Astrocyte (in vitro differentiated cells and primary cell): ENCODE results near the gene FHIT. TPM values are rescaled to one million over a fixed set of nuclear protein-coding genes. Genes with fewer than 3 reads are reported as not detected.

Experiments
- DNase-seq: peaks from one replicate; pipeline ENCODE4 v3.0.0-alpha.2; 2010; ENCODE audit warnings: low read depth
- FAIRE-seq: peaks from 2 replicates; lab custom pipeline; 2011; peaks lifted over from hg19 to GRCh38; lab: Jason Lieb, UNC
- H2AFZ ChIP-seq: 2 replicates; pipeline ENCODE4 v1.6.0; 2012; ENCODE audit warnings: low read depth, low read length, inconsistent platforms
- H3K27ac ChIP-seq: 2 replicates; pipeline ENCODE4 v1.5.1; 2011; ENCODE audit warnings: low read depth, low read length, inconsistent platforms
- H3K27me3 ChIP-seq: 2 replicates; pipeline ENCODE4 v1.6.0; 2011; ENCODE audit warnings: low read length, inconsistent platforms; ENCODE audit not compliant: insufficient read depth
- H3K36me3 ChIP-seq: 2 replicates; pipeline ENCODE4 v1.5.1; 2011; ENCODE audit warnings: low read length, inconsistent platforms; ENCODE audit not compliant: insufficient read depth
- H3K4me1 ChIP-seq: 2 replicates; pipeline ENCODE4 v1.5.1; 2011; ENCODE audit warnings: low read length, inconsistent platforms; ENCODE audit not compliant: insufficient read depth
- H3K4me2 ChIP-seq: 2 replicates; pipeline ENCODE4 v1.6.0; 2012; ENCODE audit warnings: low read length, inconsistent platforms
- H3K4me3 ChIP-seq: 2 replicates; pipeline ENCODE4 v1.5.1; 2011; ENCODE audit warnings: low read depth, mild to moderate bottlenecking, low read length, inconsistent platforms; ENCODE audit not compliant: insufficient read depth
- H3K79me2 ChIP-seq: 2 replicates; pipeline ENCODE4 v1.6.0; 2012; ENCODE audit warnings: mild to moderate bottlenecking, low read length, inconsistent platforms; ENCODE audit not compliant: insufficient read depth
- H3K9ac ChIP-seq: 2 replicates; pipeline ENCODE4 v1.6.0; 2012; ENCODE audit warnings: mild to moderate bottlenecking, low read length, inconsistent platforms
- H3K9me3 ChIP-seq: 2 replicates; pipeline ENCODE4 v1.5.1; 2012; ENCODE audit warnings: low read depth, mild to moderate bottlenecking, low read length, inconsistent platforms; ENCODE audit not compliant: insufficient read depth
- H4K20me1 ChIP-seq: 2 replicates; pipeline ENCODE4 v1.6.0; 2012; ENCODE audit warnings: low read length, inconsistent platforms; ENCODE audit not compliant: insufficient read depth
- H3K27ac Mint-ChIP-seq: one replicate; pipeline ENCODE4 v1.8.0; 2021; ENCODE audit warnings: mild to moderate bottlenecking, mixed read lengths; ENCODE audit not compliant: unreplicated experiment
- H3K27me3 Mint-ChIP-seq: one replicate; pipeline ENCODE4 v1.8.0; 2021; ENCODE audit warnings: low read depth, mixed read lengths; ENCODE audit not compliant: unreplicated experiment
- H3K36me3 Mint-ChIP-seq: one replicate; pipeline ENCODE4 v1.8.0; 2021; ENCODE audit warnings: low read depth, mixed read lengths; ENCODE audit not compliant: unreplicated experiment
- H3K4me1 Mint-ChIP-seq: one replicate; pipeline ENCODE4 v1.8.0; 2021; ENCODE audit warnings: low read depth, mixed read lengths; ENCODE audit not compliant: unreplicated experiment
- H3K4me3 Mint-ChIP-seq: one replicate; pipeline ENCODE4 v1.8.0; 2021; ENCODE audit warnings: mild to moderate bottlenecking, moderate library complexity, mixed read lengths; ENCODE audit not compliant: unreplicated experiment
- H3K9me3 Mint-ChIP-seq: one replicate; pipeline ENCODE4 v1.8.0; 2021; ENCODE audit warnings: mild to moderate bottlenecking, mixed read lengths; ENCODE audit not compliant: unreplicated experiment
- CTCF ChIP-seq: IDR thresholded peaks from 2 replicates; pipeline ENCODE4 v1.5.1; 2011; ENCODE audit warnings: low read depth, mild to moderate bottlenecking, inconsistent platforms, low read length, moderate library complexity; ENCODE audit not compliant: insufficient read depth
- EZH2 ChIP-seq: IDR thresholded peaks from 2 replicates; pipeline ENCODE4 v1.6.1; 2012; ENCODE audit warnings: mild to moderate bottlenecking, low read length, inconsistent platforms; ENCODE audit not compliant: insufficient read depth
- total RNA-seq: library from RNA; stranded (reverse); gene quantifications from 2 replicates; pipeline ENCODE4 v1.2.1, GENCODE V29; 2021

The FHIT gene
- total RNA-seq, 1 donor from 2014 or later: 6.7 TPM

DNA sequence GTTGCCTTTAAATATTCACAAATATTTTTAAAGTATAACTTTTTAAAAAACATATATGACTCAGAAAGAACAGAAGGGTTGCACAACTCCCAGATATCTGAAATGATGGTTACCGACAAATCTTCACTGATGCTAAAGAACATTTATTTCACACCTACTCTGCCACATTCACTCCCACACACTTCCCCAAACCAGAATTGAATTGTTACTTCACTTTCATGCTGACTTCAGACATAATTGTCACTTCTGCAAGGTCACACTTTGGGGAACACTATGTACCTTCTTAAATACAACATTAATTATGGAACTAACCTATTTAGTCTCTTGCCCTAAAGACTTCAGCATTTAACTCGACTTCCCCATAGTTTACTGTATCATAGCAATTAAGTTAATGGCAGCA lies 795.1 kb downstream of the FHIT start:
- H3K27me3 Mint-ChIP-seq: no peaks in the 10 kb centered on the region
- H3K4me3 Mint-ChIP-seq: no peak overlapping the region
- Histone ChIP-seq H3K4me2 (no peak overlapping the region), H3K36me3 (no peaks in the 10 kb centered on the region), H2AFZ (no peak overlapping the region), H3K9ac (no peak overlapping the region), H3K4me3 (no peak overlapping the region), H3K27ac (no peak overlapping the region), H3K4me1 (no peaks in the 10 kb centered on the region), H3K27me3 (no peaks in the 10 kb centered on the region), H3K79me2 (no peaks in the 10 kb centered on the region), H4K20me1 (no peaks in the 10 kb centered on the region), H3K9me3 (no peaks in the 10 kb centered on the region)
- DNase-seq: no peak
- TF ChIP-seq CTCF (no peak), EZH2 (no peak)
- no peak for FAIRE-seq
- no peaks in the 10 kb centered on the region for H3K4me1 Mint-ChIP-seq
- no peak overlapping the region for H3K27ac Mint-ChIP-seq
- H3K36me3 Mint-ChIP-seq: no peaks in the 10 kb centered on the region
- no peaks in the 10 kb centered on the region for H3K9me3 Mint-ChIP-seq

GRCh38 chr3:60453326-60453725 lies 797.9 kb downstream of the FHIT start:
- Histone ChIP-seq H3K79me2 (no peaks in the 10 kb centered on the region), H3K36me3 (no peaks in the 10 kb centered on the region), H3K9me3 (no peaks in the 10 kb centered on the region), H3K4me1 (no peaks in the 10 kb centered on the region), H3K27ac (no peak overlapping the region), H3K27me3 (no peaks in the 10 kb centered on the region), H3K9ac (no peak overlapping the region), H2AFZ (no peak overlapping the region), H3K4me2 (no peak overlapping the region), H3K4me3 (no peak overlapping the region), H4K20me1 (no peaks in the 10 kb centered on the region)
- H3K4me1 Mint-ChIP-seq: no peaks in the 10 kb centered on the region
- FAIRE-seq: no peak
- no peak for DNase-seq
- H3K27me3 Mint-ChIP-seq: no peaks in the 10 kb centered on the region
- TF ChIP-seq EZH2: no peak
- H3K27ac Mint-ChIP-seq: no peak overlapping the region
- no peak overlapping the region for H3K4me3 Mint-ChIP-seq
- H3K9me3 Mint-ChIP-seq: no peaks in the 10 kb centered on the region
- H3K36me3 Mint-ChIP-seq: no peaks in the 10 kb centered on the region

DNA sequence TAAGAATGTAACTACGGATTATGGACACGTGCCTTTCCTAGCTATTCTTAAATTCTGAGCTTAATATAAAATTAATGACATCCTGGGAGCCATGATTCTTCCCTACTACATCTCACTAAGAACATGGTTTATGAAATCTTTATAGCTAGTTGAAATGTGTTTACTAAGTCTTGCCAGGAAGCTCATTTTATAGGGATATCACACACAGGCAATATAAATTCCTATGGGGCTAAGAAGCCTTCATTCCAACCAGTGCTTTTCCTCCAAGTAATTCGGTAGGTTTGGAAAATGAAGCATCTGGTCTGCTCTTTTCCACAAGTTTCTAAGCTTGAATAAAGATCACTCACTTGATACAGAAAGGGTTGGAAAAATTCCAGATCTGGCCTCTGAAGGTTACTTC lies 802.6 kb downstream of the FHIT start:
- Mint-ChIP-seq H3K36me3 (no peaks in the 10 kb centered on the region), H3K4me1 (no peaks in the 10 kb centered on the region), H3K4me3 (no peak overlapping the region), H3K27me3 (no peaks in the 10 kb centered on the region), H3K9me3 (no peaks in the 10 kb centered on the region), H3K27ac (no peak overlapping the region)
- no peaks in the 10 kb centered on the region for H3K36me3 ChIP-seq
- H3K79me2 ChIP-seq: no peaks in the 10 kb centered on the region
- H3K4me1 ChIP-seq: no peaks in the 10 kb centered on the region
- no peak overlapping the region for H3K4me3 ChIP-seq
- H2AFZ ChIP-seq: no peak overlapping the region
- no peak overlapping the region for H3K27ac ChIP-seq
- no peaks in the 10 kb centered on the region for H3K9me3 ChIP-seq
- DNase-seq (no peak), FAIRE-seq (no peak)
- TF ChIP-seq CTCF (no peak), EZH2 (no peak)
- H3K4me2 ChIP-seq: no peak overlapping the region
- H3K9ac ChIP-seq: no peak overlapping the region
- no peaks in the 10 kb centered on the region for H4K20me1 ChIP-seq
- H3K27me3 ChIP-seq: no peaks in the 10 kb centered on the region
